OCI-LY3 (cell line): ENCODE data around the gene CFD.
A peak's percentile ranks its signal among the peaks of the same experiment; 100 is the strongest.

ENCODE experiments used
- H2AFZ ChIP-seq: fragments of 200-600, 300-600 bp; shearing (Covaris generic); 2 replicates; pipeline ENCODE4 v1.6.0; 2014; ENCODE audit warnings: antibody characterized with exemption, low read depth, low read length
- H3K27ac ChIP-seq: fragments of 200-600, 300-600 bp; sonication (generic); 2 replicates; pipeline ENCODE4 v1.5.1; 2014; ENCODE audit warnings: mild to moderate bottlenecking, low read length, moderate library complexity, mixed read lengths
- H3K27me3 ChIP-seq: fragments of 200-600, 300-600 bp; sonication (generic); 2 replicates; pipeline ENCODE4 v1.6.1; 2014; ENCODE audit warnings: low read depth, low read length, mixed read lengths
- H3K36me3 ChIP-seq: fragments of 200-600, 300-600 bp; sonication (generic); replicated peaks from 2 replicates; pipeline ENCODE3; 2014; ENCODE audit warnings: low read depth, low read length, mixed read lengths
- H3K4me1 ChIP-seq: fragments of 300-600, 200-600 bp; sonication (generic); 2 replicates; pipeline ENCODE4 v1.6.1; 2014; ENCODE audit warnings: low read length, mixed read lengths
- H3K4me2 ChIP-seq: fragments of 200-600, 300-600 bp; sonication (generic); 2 replicates; pipeline ENCODE4 v1.6.1; 2014; ENCODE audit warnings: low read length, mixed read lengths
- H3K4me3 ChIP-seq: fragments of 300-600, 200-600 bp; sonication (generic); 2 replicates; pipeline ENCODE4 v1.5.1; 2014; ENCODE audit warnings: antibody characterized with exemption, mild to moderate bottlenecking, low read length, moderate library complexity
- H3K79me2 ChIP-seq: fragments of 300-600, 200-600 bp; shearing (Covaris generic); 2 replicates; pipeline ENCODE4 v1.6.1; 2014; ENCODE audit warnings: mild to moderate bottlenecking, low read length, mixed read lengths
- H3K9ac ChIP-seq: fragments of 300-600, 200-600 bp; shearing (Covaris generic); 2 replicates; pipeline ENCODE4 v1.6.0; 2014; ENCODE audit warnings: mild to moderate bottlenecking, low read length, moderate library complexity
- H3K9me3 ChIP-seq: fragments of 200-600, 300-600 bp; shearing (Covaris generic); 2 replicates; pipeline ENCODE4 v1.6.1; 2014; ENCODE audit warnings: low read length, mixed read lengths; ENCODE audit not compliant: insufficient read depth
- H4K20me1 ChIP-seq: fragments of 200-600, 300-600 bp; sonication (generic); 2 replicates; pipeline ENCODE4 v1.6.1; 2016; ENCODE audit warnings: low read length, mixed read lengths; ENCODE audit not compliant: insufficient read depth
- EZH2phosphoT487 ChIP-seq: fragments of 200-600 bp; shearing (Covaris generic); IDR thresholded peaks from 2 replicates; pipeline ENCODE4 v1.6.1; 2018; ENCODE audit warnings: antibody characterized with exemption, mixed run types, low read depth
- TF ChIP-seq, protein P1 (sequence below): fragments of 200-600, 300-600 bp; sonication (generic); IDR thresholded peaks from 2 replicates; pipeline ENCODE4 v1.5.1; 2014; ENCODE audit warnings: antibody characterized with exemption, low read length, low read depth

Gene CFD

DNA sequence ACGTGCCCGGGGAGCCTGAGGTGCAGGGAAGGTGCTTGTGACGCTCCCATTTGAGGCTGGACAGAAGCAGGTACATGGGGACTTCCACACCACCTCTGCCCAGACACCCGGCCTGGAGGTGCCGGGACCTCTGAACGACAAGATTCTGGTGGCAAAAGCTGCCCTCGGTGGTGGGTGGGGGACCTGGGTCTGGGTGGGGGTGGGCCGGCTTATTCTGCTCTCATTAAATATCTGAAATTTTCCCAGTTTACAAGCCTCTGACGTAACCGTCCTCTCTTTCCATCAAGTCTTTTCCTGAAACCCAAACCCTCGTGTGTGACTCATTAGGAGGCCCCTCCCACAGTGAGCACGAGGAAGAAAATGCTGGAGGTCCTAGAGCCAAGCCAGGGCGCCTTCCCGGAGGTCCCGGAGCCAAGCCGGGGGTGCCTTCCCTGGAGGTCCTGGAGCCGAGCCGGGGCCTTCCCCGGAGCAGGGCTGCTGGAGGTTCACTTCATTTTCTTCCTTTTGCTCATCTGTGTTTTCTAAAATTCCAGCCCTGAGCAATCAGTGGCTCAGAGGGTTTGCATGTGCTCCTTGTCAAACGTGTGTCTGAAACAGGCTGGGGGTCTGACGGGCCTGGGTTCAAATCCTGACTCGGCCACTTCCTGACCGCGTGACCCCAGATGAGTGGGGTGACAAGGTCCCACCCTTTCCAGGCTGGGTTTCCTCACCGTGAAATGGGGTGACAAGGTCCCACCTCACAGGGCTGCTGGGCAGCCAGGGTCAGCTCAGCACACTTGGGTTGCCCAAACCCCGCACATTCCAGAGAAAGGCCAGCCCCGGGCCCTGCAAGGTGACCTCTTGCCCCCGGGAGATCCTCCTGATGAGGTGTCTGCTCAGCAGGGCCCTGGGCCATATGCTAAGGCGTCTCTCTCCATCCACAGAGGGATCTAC is 10.0 kb downstream of the CFD start:
- Histone ChIP-seq H3K9me3 (no peaks in the 10 kb centered on the region), H3K4me2 (no peak overlapping the region), H4K20me1 (peaks cover 6% of the 10 kb centered on the region; the same call in 1 of the 2 replicates), H3K27ac (no peak overlapping the region), H3K36me3 (peaks cover 33% of the 10 kb centered on the region), H3K4me3 (no peak overlapping the region), H2AFZ (no peak overlapping the region), H3K4me1 (peaks cover 16% of the 10 kb centered on the region), H3K9ac (no peak overlapping the region), H3K79me2 (no peaks in the 10 kb centered on the region), H3K27me3 (no peaks in the 10 kb centered on the region)
- TF ChIP-seq, protein P1, sequence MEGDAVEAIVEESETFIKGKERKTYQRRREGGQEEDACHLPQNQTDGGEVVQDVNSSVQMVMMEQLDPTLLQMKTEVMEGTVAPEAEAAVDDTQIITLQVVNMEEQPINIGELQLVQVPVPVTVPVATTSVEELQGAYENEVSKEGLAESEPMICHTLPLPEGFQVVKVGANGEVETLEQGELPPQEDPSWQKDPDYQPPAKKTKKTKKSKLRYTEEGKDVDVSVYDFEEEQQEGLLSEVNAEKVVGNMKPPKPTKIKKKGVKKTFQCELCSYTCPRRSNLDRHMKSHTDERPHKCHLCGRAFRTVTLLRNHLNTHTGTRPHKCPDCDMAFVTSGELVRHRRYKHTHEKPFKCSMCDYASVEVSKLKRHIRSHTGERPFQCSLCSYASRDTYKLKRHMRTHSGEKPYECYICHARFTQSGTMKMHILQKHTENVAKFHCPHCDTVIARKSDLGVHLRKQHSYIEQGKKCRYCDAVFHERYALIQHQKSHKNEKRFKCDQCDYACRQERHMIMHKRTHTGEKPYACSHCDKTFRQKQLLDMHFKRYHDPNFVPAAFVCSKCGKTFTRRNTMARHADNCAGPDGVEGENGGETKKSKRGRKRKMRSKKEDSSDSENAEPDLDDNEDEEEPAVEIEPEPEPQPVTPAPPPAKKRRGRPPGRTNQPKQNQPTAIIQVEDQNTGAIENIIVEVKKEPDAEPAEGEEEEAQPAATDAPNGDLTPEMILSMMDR, result no peak
- TF ChIP-seq EZH2phosphoT487, result no peak

DNA sequence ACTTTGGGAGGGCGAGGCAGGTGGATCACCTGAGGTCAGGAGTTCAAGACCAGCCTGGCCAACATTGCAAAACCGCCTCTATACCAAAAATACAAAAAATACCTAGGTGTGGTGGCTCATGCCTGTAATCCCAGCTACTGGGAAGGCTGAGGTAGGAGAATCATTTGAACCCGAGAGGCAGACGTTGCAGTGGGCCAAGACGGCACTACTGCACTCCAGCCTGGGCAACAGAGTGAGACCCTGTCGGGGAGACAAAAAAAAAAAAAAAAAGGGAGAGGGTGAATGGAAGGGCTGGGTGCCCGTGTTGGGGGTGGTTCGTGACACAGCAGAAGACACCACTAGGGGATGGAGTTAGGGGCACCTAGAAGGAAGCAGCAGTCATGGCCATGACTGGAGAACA is 10.8 kb downstream of the CFD start:
- no peaks in the 10 kb centered on the region for H3K9me3 ChIP-seq
- no peaks in the 10 kb centered on the region for H3K79me2 ChIP-seq
- no peak overlapping the region for H3K4me3 ChIP-seq
- H4K20me1 ChIP-seq, result peaks cover 6% of the 10 kb centered on the region; the same call in 1 of the 2 replicates
- no peak overlapping the region for H3K4me2 ChIP-seq
- H3K36me3 ChIP-seq, result peaks cover 30% of the 10 kb centered on the region
- no peaks in the 10 kb centered on the region for H3K27me3 ChIP-seq
- no peak for TF ChIP-seq EZH2phosphoT487
- TF ChIP-seq, protein P1, result no peak
- H2AFZ ChIP-seq, result no peak overlapping the region
- no peak overlapping the region for H3K27ac ChIP-seq
- peaks cover 8% of the 10 kb centered on the region for H3K4me1 ChIP-seq
- no peak overlapping the region for H3K9ac ChIP-seq

DNA sequence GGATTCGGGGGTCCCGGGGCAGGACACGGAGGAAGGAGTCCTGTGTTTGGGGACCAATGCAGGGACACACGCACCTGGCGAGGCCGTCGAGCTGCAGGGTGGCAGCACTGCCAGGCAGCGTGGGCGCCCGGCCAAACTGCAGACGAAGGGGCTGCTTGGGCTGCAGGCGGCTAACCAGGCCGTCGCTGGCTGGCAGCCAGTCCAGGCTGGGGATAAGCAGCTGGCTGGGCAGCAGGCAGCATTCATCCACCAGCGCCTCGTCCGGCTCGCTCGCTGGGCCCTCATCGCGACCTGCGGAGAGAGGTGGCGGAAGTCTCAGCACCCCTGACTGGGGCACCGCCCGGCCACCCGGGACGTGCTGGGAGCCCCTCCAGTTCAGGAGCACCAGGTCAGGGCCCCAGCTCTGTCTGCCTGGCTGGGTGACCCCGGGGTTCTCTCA is 11.5 kb downstream of the CFD start:
- Histone ChIP-seq H2AFZ (no peak overlapping the region), H3K9me3 (no peaks in the 10 kb centered on the region), H3K4me1 (peaks cover 8% of the 10 kb centered on the region), H3K79me2 (no peaks in the 10 kb centered on the region), H3K27ac (no peak overlapping the region), H3K36me3 (peaks cover 34% of the 10 kb centered on the region), H3K4me3 (no peak overlapping the region), H4K20me1 (peaks cover 6% of the 10 kb centered on the region; the same call in 1 of the 2 replicates), H3K27me3 (no peaks in the 10 kb centered on the region), H3K9ac (no peak overlapping the region), H3K4me2 (no peak overlapping the region)
- TF ChIP-seq, protein P1, result no peak
- no peak for TF ChIP-seq EZH2phosphoT487

DNA sequence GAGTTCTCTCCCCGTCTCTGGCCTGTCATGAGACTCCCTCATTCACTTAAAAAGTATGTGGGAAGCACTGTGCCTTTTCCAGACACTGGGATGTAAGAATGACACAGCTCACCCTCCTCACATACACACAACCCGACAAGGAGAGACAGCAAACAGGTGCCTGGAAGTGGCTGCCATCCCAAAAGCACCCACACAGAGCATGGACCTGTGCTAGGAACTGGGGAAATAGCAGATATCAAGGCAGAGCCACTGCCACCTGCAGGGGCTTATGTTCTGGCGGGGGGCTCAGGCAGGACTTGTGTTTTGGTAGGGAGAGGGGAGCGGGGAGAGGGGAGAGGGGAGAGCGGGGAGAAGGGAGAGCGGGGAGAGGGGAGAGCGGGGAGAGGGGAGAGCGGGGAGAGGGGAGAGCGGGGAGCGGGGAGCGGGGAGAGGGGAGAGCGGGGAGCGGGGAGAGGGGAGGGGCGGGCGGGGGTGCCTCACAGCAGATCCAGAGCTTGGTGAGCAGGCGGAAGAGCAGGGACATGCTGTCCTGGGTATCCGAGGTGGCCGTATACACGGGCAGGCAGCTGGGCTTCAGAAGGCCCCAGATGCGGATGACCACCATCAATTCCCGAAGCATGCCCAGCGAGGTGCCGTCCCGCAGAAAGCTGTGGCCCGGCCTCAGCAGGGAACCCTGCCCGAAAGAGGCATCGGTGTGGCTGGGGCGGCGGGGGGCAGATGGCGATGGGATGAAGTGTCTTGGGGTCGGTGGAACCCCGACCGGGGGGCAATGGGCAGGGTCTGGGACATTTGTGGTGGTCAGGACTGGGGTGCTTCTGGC is 12.2 kb downstream of the CFD start:
- H3K9ac ChIP-seq, result no peak overlapping the region
- H4K20me1 ChIP-seq, result peaks cover 6% of the 10 kb centered on the region; the same call in 1 of the 2 replicates
- H3K79me2 ChIP-seq, result no peaks in the 10 kb centered on the region
- H3K27ac ChIP-seq, result peak overlapping the region; percentile 29; the same call in 1 of the 2 replicates
- TF ChIP-seq, protein P1, result no peak
- no peak for TF ChIP-seq EZH2phosphoT487
- peaks cover 8% of the 10 kb centered on the region for H3K4me1 ChIP-seq
- H3K4me2 ChIP-seq, result peak overlapping the region; percentile 49; the same call in 1 of the 2 replicates
- H3K9me3 ChIP-seq, result no peaks in the 10 kb centered on the region
- H3K36me3 ChIP-seq, result peaks cover 34% of the 10 kb centered on the region
- no peak overlapping the region for H3K4me3 ChIP-seq
- no peaks in the 10 kb centered on the region for H3K27me3 ChIP-seq
- H2AFZ ChIP-seq, result no peak overlapping the region
